ENCODE data around the gene TMA16.

The TMA16 gene

DNA sequence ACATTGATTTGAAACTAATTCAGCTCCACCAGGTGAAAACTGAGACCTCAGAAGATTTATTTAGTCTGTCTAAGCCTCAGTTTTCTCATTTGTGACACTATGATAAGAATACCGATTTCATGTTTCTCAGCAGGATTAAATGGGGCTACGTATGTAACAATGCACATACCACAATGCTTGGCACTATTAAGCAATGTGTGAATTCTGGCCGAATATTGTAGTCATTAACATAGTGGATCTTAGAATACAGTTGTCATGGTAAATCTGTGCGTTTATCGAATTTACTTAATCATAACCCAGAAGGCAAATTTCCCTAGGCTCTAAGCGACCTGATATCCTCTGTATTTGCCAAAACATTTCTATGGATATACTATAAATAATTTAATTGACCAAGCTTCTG lies 69.1 kb downstream of the TMA16 start:
- DNase-seq (ENCODE audit: low spot score), result no peak
- TF ChIP-seq, protein P1, sequence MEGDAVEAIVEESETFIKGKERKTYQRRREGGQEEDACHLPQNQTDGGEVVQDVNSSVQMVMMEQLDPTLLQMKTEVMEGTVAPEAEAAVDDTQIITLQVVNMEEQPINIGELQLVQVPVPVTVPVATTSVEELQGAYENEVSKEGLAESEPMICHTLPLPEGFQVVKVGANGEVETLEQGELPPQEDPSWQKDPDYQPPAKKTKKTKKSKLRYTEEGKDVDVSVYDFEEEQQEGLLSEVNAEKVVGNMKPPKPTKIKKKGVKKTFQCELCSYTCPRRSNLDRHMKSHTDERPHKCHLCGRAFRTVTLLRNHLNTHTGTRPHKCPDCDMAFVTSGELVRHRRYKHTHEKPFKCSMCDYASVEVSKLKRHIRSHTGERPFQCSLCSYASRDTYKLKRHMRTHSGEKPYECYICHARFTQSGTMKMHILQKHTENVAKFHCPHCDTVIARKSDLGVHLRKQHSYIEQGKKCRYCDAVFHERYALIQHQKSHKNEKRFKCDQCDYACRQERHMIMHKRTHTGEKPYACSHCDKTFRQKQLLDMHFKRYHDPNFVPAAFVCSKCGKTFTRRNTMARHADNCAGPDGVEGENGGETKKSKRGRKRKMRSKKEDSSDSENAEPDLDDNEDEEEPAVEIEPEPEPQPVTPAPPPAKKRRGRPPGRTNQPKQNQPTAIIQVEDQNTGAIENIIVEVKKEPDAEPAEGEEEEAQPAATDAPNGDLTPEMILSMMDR (IDR thresholded peaks at IDR 0.05; ENCODE audit: extremely low read depth, missing control alignments), result no peak

DNA sequence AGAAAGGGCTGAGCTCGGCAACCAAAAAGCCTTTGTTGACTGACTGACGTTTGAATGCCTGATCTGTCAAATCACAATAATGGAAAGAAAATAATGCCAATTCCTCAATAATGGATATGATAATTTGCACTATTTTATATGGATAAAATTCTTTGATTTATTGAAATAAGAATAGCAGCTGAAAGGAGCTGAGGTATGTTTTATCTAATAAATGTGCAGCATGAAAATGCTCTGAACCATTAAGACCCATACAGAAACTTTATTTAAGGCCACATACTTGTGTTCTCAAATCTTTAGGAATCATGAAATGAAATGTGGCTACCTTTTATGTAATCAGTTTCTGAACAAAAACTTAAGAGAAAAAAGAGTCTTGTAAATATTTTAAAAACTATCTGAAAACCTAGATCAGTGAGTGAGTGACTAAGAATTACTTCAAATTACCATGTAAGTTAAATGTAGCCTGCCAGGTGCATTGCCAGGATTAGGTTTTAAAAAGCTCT lies 69.8 kb downstream of the TMA16 start:
- DNase-seq (ENCODE audit: low spot score), result no peak
- TF ChIP-seq, protein P1 (IDR thresholded peaks at IDR 0.05; ENCODE audit: extremely low read depth, missing control alignments), result no peak

DNA sequence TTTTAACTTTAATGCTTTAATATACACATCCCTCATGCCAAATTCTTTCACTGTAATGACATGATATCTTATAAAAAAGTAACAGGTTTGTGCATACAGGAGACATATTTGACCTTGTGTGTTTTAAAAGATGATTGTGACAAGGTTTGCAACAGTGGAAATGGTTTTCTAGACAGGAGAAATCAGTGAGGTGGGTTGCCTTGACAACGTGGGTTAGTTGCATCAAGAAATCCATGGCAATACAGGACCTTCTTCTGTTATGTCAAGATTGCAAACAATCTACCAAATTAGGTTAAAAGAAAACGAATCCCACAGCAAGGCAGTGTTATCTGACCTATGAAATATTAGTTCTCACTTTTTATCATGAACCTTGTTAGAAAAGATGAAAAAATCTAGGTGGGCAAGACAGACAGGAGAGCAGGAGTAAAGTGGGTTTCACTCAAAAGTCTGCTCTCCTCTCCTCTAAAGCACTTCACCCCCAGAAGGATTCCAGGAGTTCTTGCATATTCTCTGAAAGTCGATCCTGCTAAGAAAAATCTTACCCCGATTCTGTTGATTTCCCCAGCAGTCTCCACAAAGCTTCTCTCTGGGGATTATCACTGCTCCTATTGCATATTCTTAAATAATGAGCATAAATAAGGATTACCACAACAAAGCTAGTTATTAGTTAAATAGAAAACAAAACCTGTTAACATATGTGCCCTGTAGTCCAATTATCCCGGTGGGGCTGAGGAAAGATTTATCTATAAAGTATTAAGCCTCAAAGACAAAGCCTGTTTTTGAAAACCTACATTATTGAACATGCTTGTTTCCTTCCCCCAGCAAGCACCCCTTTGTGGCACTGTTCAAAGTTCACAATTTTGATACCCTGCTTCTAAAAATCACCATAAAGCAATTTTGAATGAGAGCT lies 71.0 kb downstream of the TMA16 start:
- DNase-seq (ENCODE audit: low spot score), result no peak
- TF ChIP-seq, protein P1 (IDR thresholded peaks at IDR 0.05; ENCODE audit: extremely low read depth, missing control alignments), result no peak

DNA sequence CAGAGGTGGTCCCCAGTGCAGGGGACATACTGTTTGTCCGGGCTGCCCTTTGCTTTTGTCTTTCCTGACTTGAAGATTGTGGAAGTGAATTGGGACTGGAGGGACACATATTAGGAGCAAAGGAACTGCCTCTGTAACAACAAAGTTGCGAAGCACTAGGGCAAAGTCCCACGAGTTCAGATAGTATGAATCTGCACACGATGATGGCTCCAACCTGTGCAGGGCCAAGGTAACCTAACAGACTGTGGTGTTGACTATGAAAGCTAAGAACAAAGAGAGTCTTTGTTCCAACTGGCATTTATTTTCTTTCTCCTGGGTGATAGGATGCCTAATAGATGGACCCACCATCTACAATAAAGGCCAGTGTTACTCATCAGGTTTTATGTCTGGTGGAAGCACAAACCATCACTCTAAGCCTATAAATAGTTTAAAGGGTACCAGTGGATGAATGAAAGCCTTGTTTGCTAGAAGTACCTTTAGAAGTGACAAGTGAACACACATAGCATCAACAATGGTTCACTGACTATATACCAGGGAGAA lies 71.8 kb downstream of the TMA16 start:
- TF ChIP-seq, protein P1 (IDR thresholded peaks at IDR 0.05; ENCODE audit: extremely low read depth, missing control alignments), result no peak
- DNase-seq (ENCODE audit: low spot score), result no peak

DNA sequence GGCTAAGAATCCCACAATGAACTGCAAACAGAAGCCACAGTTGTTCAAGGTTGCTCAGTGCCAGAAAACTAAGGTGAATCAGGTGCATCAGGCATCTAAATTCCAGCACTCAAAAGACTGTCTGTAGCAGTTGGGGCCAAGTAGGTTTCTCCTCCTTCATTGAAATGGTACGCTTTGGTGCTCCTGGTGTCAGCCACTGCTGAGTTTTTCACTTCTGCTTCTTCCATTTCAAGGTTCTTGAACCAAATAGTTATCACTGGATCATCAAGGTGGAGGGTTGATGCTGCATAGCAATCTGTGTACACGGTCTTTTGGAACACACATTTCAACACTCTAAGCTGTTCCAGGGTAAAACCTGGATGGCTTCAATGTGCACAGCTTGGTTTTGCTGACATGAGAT lies 74.4 kb downstream of the TMA16 start:
- no peak for DNase-seq (ENCODE audit: low spot score)
- TF ChIP-seq, protein P1 (IDR thresholded peaks at IDR 0.05; ENCODE audit: extremely low read depth, missing control alignments), result no peak
